ENCODE measurements around the gene HIVEP3.
A peak's percentile ranks its signal among the peaks of the same experiment; 100 is the strongest.

HIVEP3 gene

DNA sequence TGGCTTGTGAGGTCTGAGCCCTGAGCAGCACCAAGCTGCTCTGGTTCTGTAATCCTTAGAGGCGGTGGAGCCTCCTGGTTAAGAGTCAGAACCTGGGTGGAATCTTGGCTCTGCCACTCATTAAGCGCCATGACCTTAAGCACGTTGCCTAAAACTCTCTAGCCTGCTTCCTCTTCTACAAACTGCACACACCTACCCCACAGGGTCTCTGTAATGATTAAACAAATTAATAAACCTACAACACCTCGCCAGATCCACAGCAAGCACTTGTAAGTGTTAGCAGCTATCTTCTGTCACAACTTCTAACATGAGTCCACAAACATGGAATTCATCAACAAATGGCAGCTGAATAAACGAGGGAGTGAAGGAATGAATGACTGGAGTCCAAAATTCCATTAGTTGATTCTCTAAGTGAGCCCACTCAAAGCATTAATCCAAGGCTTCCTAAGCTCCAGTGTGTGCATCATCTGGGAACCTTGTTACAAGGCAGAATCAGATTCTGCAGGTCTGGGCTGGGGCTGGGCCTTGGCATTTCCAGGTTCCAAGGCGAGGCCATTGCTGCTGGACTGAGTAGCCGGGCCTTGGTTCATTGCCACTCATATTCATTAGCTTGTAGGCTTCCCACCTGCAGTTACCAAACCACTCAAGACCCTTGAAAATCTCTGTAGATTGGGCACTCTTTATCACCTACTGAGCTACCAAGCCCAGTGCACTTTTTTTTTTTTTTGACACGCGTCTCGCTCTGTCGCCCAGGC lies 168.6 kb downstream of the HIVEP3 start:
- DNase-seq, result no peak

DNA sequence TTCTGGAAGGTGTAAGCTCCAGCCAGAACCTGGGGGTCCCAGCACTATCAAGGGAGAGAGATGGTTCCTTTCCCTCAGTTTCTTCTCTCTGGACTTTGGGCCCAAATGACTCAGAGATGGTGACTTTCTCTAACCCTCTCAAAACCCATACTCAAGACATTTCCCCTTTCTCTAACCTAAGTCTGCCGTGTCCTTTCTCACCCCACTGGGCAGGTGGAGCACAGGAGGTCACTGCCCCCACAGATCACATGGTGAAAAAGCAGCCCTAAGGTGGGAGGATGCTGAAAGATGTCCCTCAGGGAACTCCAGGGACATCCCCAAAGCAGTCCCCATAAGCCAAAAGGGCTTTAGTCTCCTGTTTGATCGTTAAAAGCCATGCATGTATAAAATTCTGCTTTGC lies 173.7 kb downstream of the HIVEP3 start:
- no peak for DNase-seq

DNA sequence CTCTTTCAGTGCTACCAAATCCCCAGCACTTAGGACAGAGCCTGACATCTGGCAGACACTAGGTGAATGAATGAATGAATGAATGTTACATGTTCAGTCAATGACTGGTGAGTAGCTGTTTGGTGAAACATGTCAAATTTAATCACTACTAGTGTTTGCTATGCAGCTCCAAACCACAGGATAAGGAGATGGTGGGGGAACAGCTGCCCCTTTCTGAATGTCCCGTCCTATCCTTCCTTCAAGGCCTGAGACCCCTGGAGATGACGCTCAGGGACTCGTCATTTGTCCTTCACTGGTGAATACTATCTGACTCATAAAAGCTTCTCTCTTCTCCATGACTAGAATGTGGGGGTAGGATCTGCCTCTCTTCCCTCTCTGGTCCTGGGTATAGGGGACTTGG lies 175.4 kb downstream of the HIVEP3 start:
- no peak for DNase-seq

DNA sequence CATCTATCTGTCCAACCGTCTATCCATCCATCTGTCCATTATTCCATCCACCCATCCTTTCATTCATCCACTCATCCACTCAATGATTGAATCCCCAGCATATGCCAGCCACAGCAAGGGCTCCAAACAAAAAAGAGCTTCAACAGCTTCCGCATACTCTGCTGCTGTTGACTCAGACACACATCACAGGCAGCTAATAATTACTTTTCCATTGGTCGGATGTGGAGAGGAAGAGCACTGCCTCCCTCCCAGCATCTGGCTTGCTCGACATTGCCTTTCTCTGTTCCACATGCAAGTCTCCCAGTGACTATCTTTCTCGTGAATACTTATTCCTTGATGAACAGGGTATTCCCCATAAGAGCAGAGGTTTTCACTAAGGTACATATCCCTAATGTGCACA lies 176.5 kb downstream of the HIVEP3 start:
- DNase-seq, result no peak

DNA sequence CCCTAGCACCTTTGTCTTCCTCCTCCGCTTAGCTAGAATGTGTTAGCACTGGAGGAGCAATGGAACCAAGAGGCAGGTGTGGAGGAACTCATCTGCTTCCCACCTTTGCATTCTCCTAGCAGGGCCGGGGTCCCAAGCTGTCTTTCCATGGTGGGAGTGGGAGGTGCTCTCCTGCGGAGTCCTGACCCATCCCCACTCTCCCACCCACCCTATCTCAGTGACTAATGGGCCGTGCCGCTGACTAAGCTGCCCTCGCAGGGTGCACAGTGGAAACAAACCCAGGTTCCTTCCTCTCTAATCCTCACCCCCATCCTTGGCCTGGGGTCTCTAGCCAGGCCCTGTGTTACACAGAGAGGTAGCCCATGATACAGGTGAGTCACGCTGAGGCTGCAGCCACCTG lies 177.5 kb downstream of the HIVEP3 start:
- no peak for DNase-seq

DNA sequence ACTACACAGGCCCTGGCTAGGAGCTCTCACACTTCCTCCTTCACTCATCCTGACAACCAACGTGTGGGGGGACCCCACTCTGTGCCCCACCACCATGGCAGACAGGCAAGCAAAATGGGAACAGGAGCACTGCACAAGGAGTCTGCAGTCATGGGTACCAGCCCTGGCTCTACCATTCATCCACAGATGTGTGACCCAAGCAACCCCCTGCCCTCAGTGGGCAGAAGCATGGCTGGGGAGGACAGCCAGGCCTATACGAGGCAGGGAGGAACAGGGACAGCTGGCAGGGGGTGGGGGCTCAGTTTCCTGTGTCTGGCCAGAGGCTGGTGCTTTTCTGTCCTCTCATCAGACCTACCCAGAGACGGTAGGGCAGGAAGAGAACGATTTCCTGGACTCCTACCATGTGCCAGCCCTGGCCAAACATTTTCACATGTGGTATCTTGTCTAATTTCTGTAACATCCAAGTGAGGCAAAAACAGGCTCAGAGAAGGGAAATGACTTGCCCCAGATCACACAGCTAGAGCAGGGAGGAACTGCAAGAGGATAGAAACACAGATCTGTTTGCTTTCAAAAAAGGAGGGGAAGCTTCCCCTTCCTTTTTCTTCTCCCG lies 178.0 kb downstream of the HIVEP3 start:
- DNase-seq, result no peak

DNA sequence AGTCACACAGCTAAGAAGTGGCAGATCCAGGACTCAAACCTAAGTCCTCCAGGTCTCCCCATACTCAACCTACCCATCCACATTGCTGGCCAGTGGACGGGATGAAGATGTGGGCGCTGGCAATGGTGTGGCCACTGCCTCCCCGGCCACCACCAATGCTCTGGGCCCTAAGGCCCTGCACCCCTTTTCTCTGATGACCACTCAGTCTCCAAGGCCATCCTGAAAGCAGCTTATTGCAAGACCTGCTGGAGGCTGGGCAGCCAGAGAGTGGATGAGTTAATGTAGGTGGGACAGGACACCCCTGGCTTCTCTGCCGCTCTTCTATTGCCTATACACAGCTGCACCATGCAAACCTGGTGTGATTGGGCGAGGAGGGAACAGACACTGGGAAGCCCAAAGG lies 178.7 kb downstream of the HIVEP3 start:
- no peak for DNase-seq

DNA sequence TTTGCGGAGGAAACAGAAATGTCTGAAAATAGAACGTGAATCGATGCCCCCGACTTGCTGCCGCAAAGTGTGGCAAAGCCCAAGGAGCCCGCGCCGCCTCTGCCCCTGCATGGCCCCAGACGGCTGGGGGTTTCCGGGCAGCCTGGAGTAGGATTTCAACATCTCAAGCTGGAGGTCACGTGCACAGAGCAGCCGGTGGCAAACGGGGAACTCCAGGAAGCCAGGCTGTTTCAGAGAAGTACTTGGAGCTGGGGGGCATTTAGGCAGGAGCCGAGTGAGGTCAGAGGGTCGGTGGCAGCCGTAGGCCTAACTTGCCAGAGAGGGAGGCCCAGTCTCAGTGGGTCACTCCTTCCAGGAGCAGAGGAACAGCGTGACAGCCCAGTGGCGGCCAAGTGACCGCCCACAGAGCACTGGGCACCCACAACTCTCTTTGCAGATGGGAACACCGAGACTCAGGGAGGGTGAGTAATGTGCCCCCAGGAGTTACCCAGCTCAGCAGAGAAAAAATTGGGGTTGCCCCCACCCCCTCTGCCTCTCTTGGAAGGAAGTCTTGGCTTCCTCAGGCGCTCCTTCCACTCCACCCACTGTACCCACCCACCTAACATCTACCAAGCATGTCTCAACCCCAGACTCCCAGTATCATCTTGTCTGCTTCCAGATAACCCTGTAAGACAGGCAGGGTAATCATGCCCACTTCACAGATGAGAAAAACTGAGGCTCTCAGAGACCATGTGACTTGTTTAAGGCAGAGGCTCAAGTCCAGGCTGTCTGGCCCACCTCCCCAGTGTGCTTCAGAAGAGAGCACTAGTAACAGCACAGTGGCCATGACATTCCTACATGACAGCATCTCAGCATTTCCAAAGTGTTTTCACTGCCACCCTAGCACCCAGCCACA lies 179.4 kb downstream of the HIVEP3 start:
- no peak for DNase-seq

DNA sequence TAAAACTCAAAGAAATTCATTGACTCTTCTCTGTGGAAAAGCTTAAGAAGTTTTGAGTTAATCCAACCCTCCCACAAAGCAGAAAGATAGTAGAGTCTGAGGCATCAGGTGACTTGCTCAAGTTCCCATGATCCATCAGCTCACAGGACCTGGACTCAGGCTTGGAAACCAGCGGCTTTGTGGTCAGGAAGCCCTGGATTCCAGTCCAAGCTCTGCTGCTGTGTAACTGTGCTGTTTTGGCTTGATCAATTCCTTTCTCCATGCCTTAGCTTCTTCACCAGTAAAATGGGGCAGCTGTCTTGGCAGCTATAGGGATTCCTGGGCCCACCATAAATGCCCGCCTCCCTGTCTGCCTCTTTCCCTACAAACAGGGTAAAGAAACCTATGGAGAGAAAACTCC lies 180.2 kb downstream of the HIVEP3 start:
- DNase-seq, result no peak

DNA sequence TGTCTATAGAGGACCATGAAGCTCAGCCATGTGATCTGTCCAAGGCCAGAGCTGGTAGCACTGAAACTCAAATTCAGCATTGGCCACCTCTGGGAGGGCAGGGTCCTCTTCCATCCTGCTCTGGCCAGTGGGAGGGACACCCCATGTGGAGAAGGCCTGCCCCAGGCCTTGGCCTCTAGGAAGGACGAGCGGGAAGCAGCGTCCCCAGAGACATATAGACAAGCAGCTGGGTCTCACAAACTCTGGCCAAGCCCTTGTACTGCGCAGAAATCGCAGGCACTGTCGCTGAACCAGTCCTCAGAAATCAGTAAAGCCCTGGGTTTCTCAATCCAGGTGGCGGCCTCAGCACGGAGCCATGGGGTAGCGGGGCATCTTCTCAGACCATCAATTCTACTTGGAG lies 180.7 kb downstream of the HIVEP3 start:
- no peak for DNase-seq

DNA sequence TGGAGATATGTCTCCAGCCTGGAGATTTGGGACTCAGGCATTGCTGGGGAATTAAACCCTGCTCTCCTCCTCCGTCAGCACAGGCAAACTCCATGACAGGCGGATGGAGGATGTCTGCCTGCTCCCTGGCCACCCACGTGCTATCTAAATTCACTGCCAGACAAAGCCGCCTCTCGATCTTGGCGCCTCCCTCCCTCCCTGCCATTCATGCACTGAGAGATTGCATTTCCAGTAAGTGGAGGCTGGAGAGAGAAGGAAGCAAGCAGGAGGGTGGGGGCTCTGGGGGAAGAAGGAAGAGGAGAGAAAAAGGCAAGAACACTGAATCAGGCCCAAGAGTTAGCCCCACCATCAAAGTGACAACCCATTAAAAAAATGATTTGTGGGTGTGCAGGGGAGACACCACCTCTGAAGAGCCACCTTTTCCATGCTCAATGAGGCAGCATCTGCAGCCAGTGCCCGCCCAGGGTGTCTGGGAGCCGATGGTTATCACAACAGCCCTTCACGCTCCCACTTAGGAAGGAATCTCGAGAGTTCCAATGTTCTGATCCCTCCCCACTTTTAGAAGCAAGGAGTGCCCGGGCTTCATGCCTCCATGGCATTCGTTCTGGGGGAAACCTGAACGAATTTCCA lies 183.0 kb downstream of the HIVEP3 start:
- DNase-seq, result no peak

DNA sequence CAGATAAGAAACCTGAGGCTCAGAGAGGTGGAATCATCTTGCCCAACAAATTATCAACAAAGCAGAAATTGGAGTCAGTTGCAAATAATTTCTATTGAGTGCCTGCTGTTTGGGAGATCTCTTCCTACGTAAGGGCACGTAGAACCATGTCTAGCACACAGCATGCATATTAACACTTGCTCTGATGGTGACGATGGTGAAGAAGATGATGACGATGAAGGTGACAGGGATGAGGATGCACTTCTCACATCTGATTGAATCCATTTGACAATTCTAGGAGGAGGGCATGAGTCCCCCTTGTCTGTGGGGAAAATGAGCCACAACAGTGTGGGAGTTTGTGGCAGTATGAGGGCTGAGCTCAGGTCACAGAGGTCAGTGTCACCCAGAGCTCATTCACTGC lies 183.6 kb downstream of the HIVEP3 start:
- DNase-seq, result no peak

DNA sequence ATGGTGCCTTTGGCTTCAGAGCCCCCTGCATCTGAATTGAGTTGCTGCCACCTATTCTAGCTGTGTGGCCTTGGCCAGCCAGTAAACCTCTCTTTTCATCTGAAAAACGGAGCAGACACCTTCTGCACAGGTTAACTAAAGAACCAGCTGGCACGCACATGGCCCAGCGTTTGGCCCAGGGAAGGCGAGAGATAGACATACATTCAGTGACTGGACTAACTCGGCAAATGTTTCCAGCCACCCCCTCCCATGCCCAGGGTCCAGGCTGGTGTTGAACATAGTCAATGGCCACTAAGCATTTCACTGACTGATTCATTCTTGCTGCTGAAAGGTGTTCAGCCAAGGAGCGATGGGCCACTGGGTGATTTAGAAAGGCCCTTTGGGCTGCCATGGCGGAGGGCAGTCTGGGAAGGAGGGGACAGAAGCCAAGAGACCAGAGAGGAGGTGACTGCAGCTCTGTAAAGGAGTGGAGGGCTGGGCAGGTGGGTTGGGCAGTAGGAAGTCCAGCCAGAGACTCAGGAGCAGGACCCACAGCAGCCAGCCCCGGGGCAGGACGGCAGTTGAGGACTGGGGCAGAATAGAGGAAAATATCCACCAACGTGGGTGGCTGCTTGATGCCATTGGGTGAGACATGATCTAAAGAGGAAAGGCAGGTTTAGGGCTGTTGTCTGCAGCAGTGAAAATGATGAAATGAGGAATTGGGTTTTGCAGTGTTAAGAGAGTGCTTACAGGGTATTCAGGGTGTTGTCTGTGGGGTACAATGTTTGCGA lies 184.3 kb downstream of the HIVEP3 start:
- DNase-seq, result no peak

DNA sequence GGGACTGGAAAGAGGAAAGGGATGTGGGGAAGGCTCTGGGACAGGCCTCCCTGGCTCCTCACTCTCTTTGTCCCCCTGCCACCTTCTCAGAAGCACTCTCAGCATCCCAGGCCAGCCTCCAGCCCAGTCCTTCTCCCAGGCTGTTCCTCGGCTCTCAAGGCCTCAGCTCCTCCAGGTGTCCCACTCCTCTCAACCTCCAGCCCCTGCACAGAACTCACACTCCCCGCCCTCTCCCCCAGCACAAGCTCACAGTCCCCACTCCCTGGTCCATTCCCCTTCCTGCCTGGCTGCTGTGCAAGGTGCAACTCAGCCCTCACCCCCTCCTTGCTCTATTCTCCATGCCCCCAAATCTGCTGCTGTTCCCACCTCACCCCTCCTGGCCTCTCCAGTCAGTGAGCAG lies 185.0 kb downstream of the HIVEP3 start:
- DNase-seq, result no peak

DNA sequence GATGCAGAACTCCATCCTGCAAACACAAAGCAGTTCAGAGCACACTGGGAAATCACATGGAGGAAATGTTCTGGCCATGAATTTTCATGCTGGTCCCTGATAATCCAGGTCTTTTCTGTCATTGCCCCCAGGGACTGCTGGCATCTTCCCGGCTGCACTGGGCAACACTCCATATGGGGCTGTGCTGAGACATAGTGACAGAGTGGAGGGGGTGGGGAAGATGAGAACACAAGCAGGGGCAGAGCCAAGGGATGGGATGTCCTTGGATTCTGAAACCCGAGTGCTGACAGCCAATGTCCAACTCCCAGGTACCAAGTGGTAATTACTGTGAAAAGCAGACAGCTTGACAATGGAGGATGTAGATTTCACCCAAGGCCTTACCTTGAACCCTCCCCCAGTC lies 185.7 kb downstream of the HIVEP3 start:
- no peak for DNase-seq

DNA sequence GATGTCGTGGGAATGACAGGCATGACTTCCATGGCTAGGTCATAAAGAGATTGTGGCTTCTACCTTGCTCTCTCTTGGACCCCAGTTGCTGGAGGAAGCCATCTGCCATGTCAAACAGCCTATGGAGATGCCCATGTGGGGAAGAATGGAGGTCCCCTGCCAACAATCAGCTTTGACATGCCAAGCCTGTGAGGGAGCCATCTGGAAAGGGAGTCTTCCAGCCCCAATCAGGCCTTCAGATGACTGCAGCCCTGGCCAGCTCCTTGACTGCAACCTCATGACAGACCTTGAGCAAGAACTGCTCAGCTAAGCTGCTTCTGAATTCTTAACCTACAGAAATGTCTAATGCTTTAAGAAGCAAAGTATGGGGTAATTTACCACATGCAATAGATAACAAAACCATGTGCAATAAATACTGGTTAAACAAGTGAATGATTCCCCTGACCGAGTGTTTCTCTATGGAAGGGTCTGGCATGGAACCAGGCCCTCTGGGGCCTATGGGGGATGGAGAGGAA lies 187.1 kb downstream of the HIVEP3 start:
- DNase-seq, result no peak

DNA sequence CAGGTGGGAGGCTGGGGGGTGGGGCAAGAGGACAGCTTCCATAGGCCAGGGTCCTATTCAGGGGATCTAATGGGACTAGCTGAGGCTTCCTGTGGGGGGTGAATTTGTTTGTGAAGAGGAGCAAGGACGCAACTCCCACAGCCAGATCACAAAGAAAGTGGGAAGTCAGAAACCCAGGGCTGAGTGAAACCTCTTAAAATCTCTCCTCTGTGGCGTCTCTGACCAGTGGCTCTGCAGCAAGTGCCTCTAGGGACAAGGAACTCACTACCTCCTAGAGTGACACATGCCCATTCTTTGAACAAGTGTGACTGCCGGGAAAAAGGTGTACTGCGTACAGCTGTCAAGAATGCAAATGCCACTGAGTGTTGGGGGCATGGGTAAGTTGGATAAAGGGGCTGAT lies 187.9 kb downstream of the HIVEP3 start:
- DNase-seq, result no peak

DNA sequence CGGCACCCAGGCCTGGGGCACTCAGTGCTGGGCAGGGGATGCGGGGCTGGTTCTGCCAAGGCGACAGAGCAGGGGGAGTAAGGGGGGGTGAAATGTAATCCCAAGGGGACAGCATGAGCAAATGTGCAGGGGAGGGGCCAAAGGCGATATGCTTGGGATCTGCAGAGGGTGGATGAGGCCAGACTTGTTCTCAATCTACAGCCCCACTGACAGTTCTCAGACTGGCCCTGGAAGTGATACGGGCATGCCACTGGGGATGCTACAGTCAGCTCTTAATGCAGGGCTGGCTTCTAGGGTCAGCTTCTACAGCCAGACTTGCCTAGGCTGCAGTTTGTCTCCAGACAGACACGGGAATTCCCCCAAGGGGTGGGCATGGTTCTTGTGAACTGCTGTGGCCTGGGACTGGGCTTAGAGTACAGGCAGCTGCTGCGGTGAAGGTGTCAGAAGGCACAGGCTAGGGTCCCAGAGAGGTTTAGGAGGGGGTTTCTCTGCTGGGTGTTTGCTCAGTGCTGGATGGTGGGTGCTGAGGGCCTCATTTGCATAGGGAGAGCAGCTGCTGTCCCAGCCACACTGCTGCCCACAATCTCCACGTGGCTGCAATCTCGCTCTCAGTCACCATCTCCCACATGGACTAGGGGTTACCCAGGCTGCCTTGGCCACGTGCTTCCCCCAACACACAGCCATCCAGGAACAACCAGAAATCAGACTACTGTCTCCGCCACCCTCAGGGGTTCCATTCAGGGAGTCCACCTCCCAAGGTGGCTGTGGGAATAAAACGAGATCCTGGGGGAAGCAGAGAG lies 190.1 kb downstream of the HIVEP3 start:
- peak; percentile 8 for DNase-seq

DNA sequence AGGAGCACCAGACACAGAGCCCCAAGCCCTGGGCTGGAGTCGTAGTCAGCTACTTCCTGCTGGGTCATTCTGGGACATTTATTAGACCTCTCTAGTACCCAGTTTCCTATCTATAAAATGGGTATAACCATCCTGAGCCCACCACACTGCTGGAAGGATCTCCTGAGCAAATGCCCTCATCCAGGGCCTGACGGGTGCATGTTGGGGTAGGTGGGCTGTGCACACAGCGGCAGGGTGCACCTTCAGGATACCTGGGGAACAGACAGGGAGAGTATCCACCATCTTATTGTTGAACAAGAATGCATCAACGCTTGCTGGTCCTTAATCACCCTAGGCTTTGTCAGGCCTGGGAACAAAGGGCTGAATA lies 191.0 kb downstream of the HIVEP3 start:
- DNase-seq, result no peak

DNA sequence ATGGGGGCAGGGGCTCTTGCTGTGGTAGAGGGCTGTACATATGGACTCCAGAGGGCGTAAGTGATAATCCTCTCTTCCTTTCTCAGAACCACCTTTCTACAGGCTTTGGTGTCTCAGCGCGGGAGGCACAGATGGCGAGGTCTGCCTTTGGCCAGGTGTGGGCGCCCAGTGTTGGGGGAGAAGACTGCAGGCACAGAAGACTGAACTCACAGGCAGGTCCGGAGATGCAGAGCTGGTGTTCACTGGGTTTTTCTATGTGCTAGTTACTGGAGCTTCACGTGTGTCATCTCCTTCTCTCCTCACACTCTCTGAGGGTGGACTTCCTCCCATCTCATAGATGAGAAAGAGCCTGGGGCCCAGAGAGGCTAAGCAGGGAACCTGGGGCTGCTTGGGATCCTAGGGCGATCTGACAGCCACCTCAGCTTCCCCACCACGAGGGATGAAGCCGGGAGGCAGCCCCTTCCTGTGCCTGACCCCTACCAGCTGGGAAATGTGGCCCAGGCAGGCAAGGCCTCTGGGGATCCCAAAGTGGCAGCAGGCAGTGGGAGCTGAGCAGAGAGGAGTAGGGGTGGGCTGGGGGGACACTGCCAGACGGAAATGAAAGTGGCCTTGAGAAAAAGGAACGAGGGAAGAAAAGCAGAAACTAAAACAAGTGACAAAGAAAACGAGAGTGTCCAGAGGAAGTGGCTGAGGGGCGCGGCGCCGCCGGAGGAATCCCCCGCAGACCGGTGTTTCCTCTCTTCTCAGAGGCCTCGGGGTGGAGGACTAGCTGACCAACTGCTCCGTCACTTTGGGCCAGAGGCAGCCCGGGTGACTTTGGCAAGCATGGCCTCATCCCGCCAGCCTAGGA lies 191.6 kb downstream of the HIVEP3 start:
- DNase-seq, result no peak

DNA sequence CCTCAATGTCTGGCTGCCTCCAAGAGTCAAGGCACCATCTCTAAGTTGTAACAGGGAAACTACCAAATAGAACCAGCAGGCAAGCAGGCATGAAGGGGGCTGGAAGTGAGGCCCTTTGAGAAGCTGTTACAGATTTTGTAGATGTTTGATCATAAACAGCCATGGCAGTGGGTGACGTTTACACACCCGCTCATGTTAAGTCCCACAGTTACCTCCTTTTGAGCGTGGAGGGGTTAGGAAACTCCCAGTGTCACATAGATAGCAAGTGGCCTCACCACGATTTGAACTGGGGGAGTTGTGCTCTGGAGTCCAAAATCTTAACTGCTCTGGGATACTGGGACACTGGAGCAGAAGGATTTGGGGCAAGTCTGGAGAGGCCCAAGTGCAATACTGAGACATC lies 192.4 kb downstream of the HIVEP3 start:
- DNase-seq, result no peak

Measured in NCI-H1436 (cell line).